Skeletal muscle satellite cell (primary cell): ENCODE results near the gene PSMD8.

Source experiments
- H3K27me3 ChIP-seq: 2 replicates; pipeline ENCODE4 v1.7.0; 2013; ENCODE audit warnings: low read length; ENCODE audit not compliant: control insufficient read depth, insufficient read depth
- H3K36me3 ChIP-seq: 2 replicates; pipeline ENCODE4 v1.7.0; 2013; ENCODE audit warnings: mild to moderate bottlenecking, control low read depth, low read length; ENCODE audit not compliant: insufficient read depth
- H3K4me1 ChIP-seq: 2 replicates; pipeline ENCODE4 v1.7.0; 2013; ENCODE audit warnings: low read length; ENCODE audit not compliant: control insufficient read depth, insufficient read depth
- H3K4me2 ChIP-seq: 2 replicates; pipeline ENCODE4 v1.7.0; 2013; ENCODE audit warnings: mild to moderate bottlenecking, low read length
- H3K4me3 ChIP-seq: 2 replicates; pipeline ENCODE4 v1.7.0; 2013; ENCODE audit warnings: low read length
- H3K9ac ChIP-seq: 2 replicates; pipeline ENCODE4 v1.7.0; 2013; ENCODE audit warnings: mild to moderate bottlenecking, low read depth, low read length, moderate library complexity
- H3K9me3 ChIP-seq: replicated peaks from 2 replicates; pipeline ENCODE4 v1.7.0; 2013; ENCODE audit warnings: mild to moderate bottlenecking, control low read depth, low read length

The PSMD8 gene

GRCh38 chr19:38383184-38383583, 8.8 kb downstream of the PSMD8 start:
- no peak overlapping the region for H3K4me3 ChIP-seq
- H3K9me3 ChIP-seq, result no peaks in the 10 kb centered on the region
- H3K9ac ChIP-seq, result no peak overlapping the region
- peaks cover 67% of the 10 kb centered on the region for H3K36me3 ChIP-seq
- H3K27me3 ChIP-seq, result no peaks in the 10 kb centered on the region
- no peak overlapping the region for H3K4me2 ChIP-seq
- peaks cover 11% of the 10 kb centered on the region for H3K4me1 ChIP-seq

GRCh38 chr19:38383743-38384142, 9.4 kb downstream of the PSMD8 start:
- Histone ChIP-seq H3K4me3 (no peak overlapping the region), H3K9me3 (no peaks in the 10 kb centered on the region), H3K4me2 (no peak overlapping the region), H3K4me1 (peaks cover 11% of the 10 kb centered on the region), H3K36me3 (peaks cover 66% of the 10 kb centered on the region), H3K27me3 (no peaks in the 10 kb centered on the region), H3K9ac (no peak overlapping the region)

GRCh38 chr19:38384209-38385027, 10.0 kb downstream of the PSMD8 start:
- Histone ChIP-seq H3K36me3 (peaks cover 59% of the 10 kb centered on the region), H3K9ac (no peak overlapping the region), H3K27me3 (no peaks in the 10 kb centered on the region), H3K4me2 (no peak overlapping the region), H3K9me3 (no peaks in the 10 kb centered on the region), H3K4me3 (no peak overlapping the region), H3K4me1 (peaks cover 11% of the 10 kb centered on the region)

- Histone ChIP-seq H3K9ac (no peak overlapping the region), H3K4me1 (peaks cover 17% of the 10 kb centered on the region), H3K4me3 (no peak overlapping the region)
These were observed 10.9 kb downstream of the PSMD8 start for GRCh38 chr19:38385057-38385803.

GRCh38 chr19:38385804-38386257, 11.5 kb downstream of the PSMD8 start:
- Histone ChIP-seq H3K4me2 (no peak overlapping the region), H3K36me3 (peaks cover 49% of the 10 kb centered on the region), H3K27me3 (no peaks in the 10 kb centered on the region), H3K4me3 (no peak overlapping the region), H3K4me1 (peaks cover 21% of the 10 kb centered on the region), H3K9me3 (no peaks in the 10 kb centered on the region), H3K9ac (no peak overlapping the region)

More at GRCh38 chr19:38385057-38385803, 10.9 kb downstream of the PSMD8 start:
- no peaks in the 10 kb centered on the region for H3K9me3 ChIP-seq
- H3K36me3 ChIP-seq, result peaks cover 55% of the 10 kb centered on the region
- H3K4me2 ChIP-seq, result no peak overlapping the region
- no peaks in the 10 kb centered on the region for H3K27me3 ChIP-seq

- H3K4me1 ChIP-seq, result peaks cover 23% of the 10 kb centered on the region
- H3K9ac ChIP-seq, result no peak overlapping the region
- H3K4me3 ChIP-seq, result no peak overlapping the region
- no peaks in the 10 kb centered on the region for H3K9me3 ChIP-seq
- no peaks in the 10 kb centered on the region for H3K27me3 ChIP-seq
- no peak overlapping the region for H3K4me2 ChIP-seq
- H3K36me3 ChIP-seq, result peaks cover 43% of the 10 kb centered on the region
These were observed 12.1 kb downstream of the PSMD8 start for GRCh38 chr19:38386300-38386970.

- Histone ChIP-seq H3K9ac (peak overlapping the region; percentile 6), H3K9me3 (no peaks in the 10 kb centered on the region), H3K4me3 (peak overlapping the region; percentile 88), H3K4me2 (peak overlapping the region; percentile 98), H3K36me3 (peaks cover 42% of the 10 kb centered on the region), H3K4me1 (peaks cover 27% of the 10 kb centered on the region), H3K27me3 (no peaks in the 10 kb centered on the region)
These were observed 12.7 kb downstream of the PSMD8 start for GRCh38 chr19:38386971-38387549.

- Histone ChIP-seq H3K9ac (peak within 1 kb of the TSS; percentile 90), H3K4me3 (peak within 1 kb of the TSS; percentile 88), H3K27me3 (no peaks in the 10 kb centered on the region), H3K4me2 (peak within 1 kb of the TSS; percentile 98), H3K9me3 (no peaks in the 10 kb centered on the region), H3K4me1 (peaks cover 34% of the 10 kb centered on the region), H3K36me3 (peaks cover 37% of the 10 kb centered on the region)
These were observed 13.4 kb downstream of the PSMD8 start, which contains the start of gene GGN for GRCh38 chr19:38387550-38388348. TSS of gene GGN (minus strand) at chr19:38388034. CDS start at chr19:38387261, 773 bp downstream.

GRCh38 chr19:38388349-38389100, 14.2 kb downstream of the PSMD8 start, which contains the start of gene SPRED3:
TSS of gene SPRED3 (plus strand) at chr19:38388697. CDS start at chr19:38390303, 1,606 bp downstream.
- H3K4me2 ChIP-seq, result peak within 1 kb of the TSS; percentile 98
- no peaks in the 10 kb centered on the region for H3K9me3 ChIP-seq
- H3K4me3 ChIP-seq, result peak within 1 kb of the TSS; percentile 88
- peak within 1 kb of the TSS; percentile 90 for H3K9ac ChIP-seq
- peaks cover 31% of the 10 kb centered on the region for H3K36me3 ChIP-seq
- H3K27me3 ChIP-seq, result no peaks in the 10 kb centered on the region
- H3K4me1 ChIP-seq, result peaks cover 37% of the 10 kb centered on the region
